Measurements from ENCODE around the gene ABCC6. TPM values are rescaled to one million over a fixed set of nuclear protein-coding genes. Genes with fewer than 3 reads are reported as not detected.

The ABCC6 gene
- total RNA-seq, 1 experiment from 2014 or later = 1.1 TPM

- Histone ChIP-seq H3K9me3 (ENCODE audit: control insufficient read depth, low read depth, low read length) (no peaks in the 10 kb centered on the region), H2BK12ac (ENCODE audit: insufficient read length, low read depth, low read length) (no peak overlapping the region), H3K4me2 (ENCODE audit: insufficient read depth, insufficient read length, low read length) (no peak overlapping the region), H3K14ac (ENCODE audit: insufficient read depth, low read length) (no peak overlapping the region), H3K27me3 (ENCODE audit: insufficient read depth, low read length) (no peaks in the 10 kb centered on the region), H3K23me2 (ENCODE audit: insufficient read length, low read depth, low read length, poor library complexity, severe bottlenecking) (no peaks in the 10 kb centered on the region), H3K79me2 (ENCODE audit: insufficient read depth, low read length) (no peaks in the 10 kb centered on the region), H3K18ac (ENCODE audit: insufficient read length, low read depth, low read length) (no peak overlapping the region), H3K27ac (ENCODE audit: insufficient read length, low read depth, low read length) (no peak overlapping the region), H2AK5ac (ENCODE audit: insufficient read length, low read length) (no peak overlapping the region), H2AFZ (ENCODE audit: low read length) (no peak overlapping the region), H3K4me1 (ENCODE audit: insufficient read depth, low read length) (no peaks in the 10 kb centered on the region), H2BK15ac (ENCODE audit: low read depth, low read length) (no peak overlapping the region), H3K9ac (ENCODE audit: extremely low read depth, insufficient read length, low read length) (no peak overlapping the region), H3K79me1 (ENCODE audit: insufficient read depth, low read depth, low read length, poor library complexity, severe bottlenecking) (no peaks in the 10 kb centered on the region), H4K5ac (ENCODE audit: insufficient read length, low read depth, low read length) (no peak overlapping the region), H4K20me1 (ENCODE audit: control insufficient read depth, insufficient read depth, insufficient read length) (no peaks in the 10 kb centered on the region), H2BK20ac (ENCODE audit: low read depth, low read length, poor library complexity, severe bottlenecking) (no peak overlapping the region), H3K4ac (ENCODE audit: low read depth, low read length) (no peak overlapping the region), H3T11ph (ENCODE audit: low read length) (no peak overlapping the region), H3K23ac (ENCODE audit: insufficient read length, low read depth, low read length) (no peak overlapping the region), H4K8ac (replicated peaks; ENCODE audit: insufficient read length, low read depth, low read length) (no peak overlapping the region), H3K56ac (ENCODE audit: insufficient read length, low read depth, low read length) (no peak overlapping the region), H2BK120ac (ENCODE audit: low read depth, low read length, poor library complexity, severe bottlenecking) (no peak overlapping the region), H2BK5ac (ENCODE audit: insufficient read length, low read length) (no peak overlapping the region), H4K91ac (ENCODE audit: insufficient read length, low read depth, low read length) (no peak overlapping the region)
- TF ChIP-seq CTCF (conservative IDR thresholded peaks at IDR 0.05) = no peak
- H3K4me1 Mint-ChIP-seq = no peaks in the 10 kb centered on the region
- no CpG with 5 or more reads among the region's 7 CpGs for WGBS (ENCODE audit: extremely low coverage, insufficient read length, low lambda C conversion rate)
- H3K9me3 Mint-ChIP-seq = peaks cover under 1 to 3% of the 10 kb centered on the region in 2 experiments; a peak in 3 of 5 replicates
- no peak overlapping the region for H3K4me3 Mint-ChIP-seq
- H3K27me3 Mint-ChIP-seq (ENCODE audit: low read depth) = peaks cover 9% of the 10 kb centered on the region
- no peak for DNase-seq
- H3K36me3 Mint-ChIP-seq (ENCODE audit: insufficient read depth in 1 of 3, low read depth in 3 of 3) = peaks cover 0 to 2% (median 0%) of the 10 kb centered on the region in 3 experiments; a peak in 2 of 7 replicates
- no peak overlapping the region for H3K27ac Mint-ChIP-seq
Measured at GRCh38 chr16:16166085-16166484, 57.2 kb downstream of the ABCC6 start.
